GM19395 (cell line): ENCODE results near the gene SNAPC1.
A peak's percentile ranks its signal among the peaks of the same experiment; 100 is the strongest.
"Not testable (repeated sequence)": the region's sequence is repeated elsewhere in the genome, so short reads cannot be mapped to it uniquely, and the experiment has no call there.

ENCODE experiments used
- ATAC-seq: cut with Tn5 transposase; IDR thresholded peaks from one replicate; pipeline ENCODE4 v1.9.1; 2021; ENCODE audit warnings: mild to moderate bottlenecking, moderate library complexity; ENCODE audit not compliant: unreplicated experiment

The SNAPC1 gene

GRCh38 chr14:61749867-61750266 lies 12.4 kb upstream of the SNAPC1 start:
- ATAC-seq, result no peak

- peak; percentile 91 for ATAC-seq
These were observed 11.3 kb upstream of the SNAPC1 start for GRCh38 chr14:61750708-61751474.

- no peak for ATAC-seq
These were observed 10.7 kb upstream of the SNAPC1 start for GRCh38 chr14:61751475-61751989.

- ATAC-seq, result peak; percentile 67
These were observed 9.6 kb upstream of the SNAPC1 start for GRCh38 chr14:61752626-61753025.

- no peak for ATAC-seq
These were observed 8.6 kb upstream of the SNAPC1 start for GRCh38 chr14:61753631-61754030.

DNA sequence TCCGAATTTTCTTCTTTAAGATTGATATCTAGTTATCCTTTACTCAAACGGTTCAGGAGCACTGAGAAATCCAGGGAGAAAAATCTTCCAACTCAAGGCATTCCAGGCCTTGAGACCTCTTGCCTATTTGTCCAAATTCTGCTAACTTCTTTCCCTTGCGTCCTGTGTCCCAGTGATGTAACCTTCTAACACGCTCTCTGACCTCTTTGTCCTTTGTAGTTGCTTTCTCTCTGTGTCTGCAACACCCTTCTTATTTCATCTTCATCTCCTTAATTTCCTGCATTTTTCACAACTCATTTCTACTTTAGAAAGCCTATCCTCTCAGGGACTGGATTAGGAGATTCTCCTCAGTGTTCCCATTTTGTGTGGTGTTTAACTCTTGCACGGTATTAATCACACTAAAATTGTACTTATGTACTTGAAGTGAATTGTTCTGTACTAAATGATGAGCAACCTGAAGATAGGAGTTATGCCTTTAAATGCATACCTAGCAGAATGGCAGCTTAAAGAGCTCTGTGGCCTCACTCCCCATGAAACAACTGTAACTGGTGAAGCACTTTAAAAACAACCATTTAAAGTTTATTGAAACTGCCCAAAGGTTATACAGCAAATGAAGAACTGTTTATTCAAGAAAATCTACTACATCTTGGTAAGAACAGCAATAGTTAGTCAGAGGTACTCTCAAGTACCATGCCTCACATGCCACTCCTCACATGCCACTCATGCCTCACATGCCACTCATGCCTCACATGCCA lies 7.4 kb upstream of the SNAPC1 start:
- ATAC-seq, result no peak

DNA sequence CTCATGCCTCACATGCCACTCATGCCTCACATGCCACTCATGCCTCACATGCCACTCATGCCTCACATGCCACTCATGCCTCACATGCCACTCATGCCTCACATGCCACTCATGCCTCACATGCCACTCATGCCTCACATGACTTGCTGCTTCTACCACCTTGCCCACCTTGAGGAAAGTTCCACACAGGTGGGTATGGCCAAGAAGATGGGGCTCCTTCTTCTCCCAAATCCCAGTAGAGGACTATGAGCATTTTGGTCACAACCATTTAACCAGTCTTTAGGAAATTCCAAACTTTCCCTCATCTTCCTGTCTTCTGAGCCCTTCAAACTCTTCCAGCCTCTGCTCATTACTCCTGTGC lies 6.9 kb upstream of the SNAPC1 start:
- ATAC-seq, result not testable (repeated sequence)

DNA sequence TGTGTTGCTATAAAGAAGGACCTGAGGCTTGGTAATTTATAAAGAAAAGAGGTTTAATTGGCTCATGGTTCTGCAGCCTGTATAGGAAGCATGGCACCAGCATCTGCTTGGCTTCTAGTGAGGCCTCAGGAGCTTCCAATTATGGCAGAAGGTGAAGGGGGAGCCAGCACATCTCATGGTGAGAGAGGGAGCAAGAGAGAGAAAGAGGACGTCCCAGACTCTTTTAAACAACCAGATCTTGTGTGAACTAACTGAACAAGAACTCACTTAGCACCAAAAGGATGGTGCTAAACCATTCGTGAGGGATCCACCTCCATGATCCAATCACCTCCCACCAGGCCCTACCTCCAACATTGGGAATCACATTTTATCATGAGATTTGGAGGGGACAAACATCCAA lies 6.1 kb upstream of the SNAPC1 start:
- no peak for ATAC-seq

DNA sequence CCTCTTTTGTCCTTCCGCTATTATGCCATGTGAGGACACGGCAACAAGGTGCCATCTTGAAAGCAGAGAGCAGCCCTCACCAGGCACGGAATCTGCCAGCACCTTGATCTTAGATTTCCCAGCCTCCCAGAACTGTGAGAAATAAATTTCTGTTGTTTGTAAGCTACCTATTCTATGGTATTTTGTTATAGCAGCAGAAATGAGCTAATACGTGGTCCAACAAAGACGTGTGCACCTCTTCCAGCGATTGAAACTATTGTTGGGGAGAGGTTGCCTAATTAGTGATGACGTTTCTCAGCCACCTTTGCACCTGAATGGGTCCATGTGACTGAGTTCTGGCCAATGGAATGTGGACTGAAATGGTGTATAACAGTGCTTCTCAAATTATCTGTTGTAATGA lies 2.3 kb upstream of the SNAPC1 start:
- ATAC-seq, result no peak

DNA sequence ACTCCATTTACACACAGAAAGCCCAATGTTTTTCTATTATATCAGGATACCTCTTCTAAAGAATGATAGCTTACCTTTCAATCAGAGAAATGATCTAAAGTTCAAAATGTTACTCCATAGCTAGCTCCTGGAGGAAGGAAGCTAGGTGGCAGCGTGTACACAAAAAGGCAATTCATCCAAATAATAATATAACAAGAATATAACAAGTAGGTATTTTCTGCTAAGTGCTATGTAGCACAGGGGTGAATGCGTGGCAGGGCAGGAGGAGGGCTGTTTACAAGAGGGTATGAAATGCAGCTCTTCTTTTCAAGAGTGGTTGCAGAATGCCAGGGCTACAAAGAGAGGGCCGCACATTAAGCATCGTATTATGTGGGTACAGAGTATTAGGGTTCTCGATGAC lies 663 bp upstream of the SNAPC1 start:
- ATAC-seq, result peak; percentile 8

DNA sequence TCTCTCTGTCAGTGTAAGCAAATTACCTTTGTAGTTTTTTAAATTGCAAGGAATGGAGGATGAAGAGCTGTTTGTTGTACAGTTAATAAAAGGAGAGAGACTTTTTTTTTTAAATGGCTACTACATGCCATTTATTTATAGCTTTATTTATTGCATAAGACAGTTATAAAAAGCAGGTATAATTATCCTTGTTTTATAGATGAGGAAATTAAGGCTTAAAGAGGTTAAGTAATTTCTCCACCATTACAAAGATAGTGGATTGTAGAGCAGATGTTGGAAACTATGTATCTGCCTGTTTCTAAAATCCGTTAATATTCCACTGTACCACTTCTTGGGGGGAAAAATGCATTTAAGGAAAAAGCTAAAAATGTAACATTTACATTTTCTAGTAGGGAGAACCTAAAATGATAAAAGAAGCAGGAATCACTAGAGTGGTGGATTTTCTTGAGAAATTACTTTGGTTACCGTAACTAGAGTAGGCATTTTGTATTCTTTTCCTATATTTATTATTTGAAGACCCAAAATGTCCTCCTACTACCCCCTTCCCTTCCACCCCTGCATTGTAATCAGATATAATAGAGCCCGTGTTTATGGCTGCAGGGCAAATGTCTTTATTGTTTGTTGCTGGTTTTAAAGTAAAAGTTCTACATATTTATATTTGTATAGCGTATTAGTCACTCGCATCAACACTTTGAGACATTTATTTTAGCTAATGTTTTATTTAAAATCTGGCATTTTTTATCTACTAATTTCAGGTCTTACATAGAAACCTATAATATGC lies 2.3 kb downstream of the SNAPC1 start:
- ATAC-seq, result no peak

- ATAC-seq, result no peak
These were observed 3.2 kb downstream of the SNAPC1 start for GRCh38 chr14:61765225-61765943.

GRCh38 chr14:61766151-61766550 lies 3.9 kb downstream of the SNAPC1 start:
- no peak for ATAC-seq

DNA sequence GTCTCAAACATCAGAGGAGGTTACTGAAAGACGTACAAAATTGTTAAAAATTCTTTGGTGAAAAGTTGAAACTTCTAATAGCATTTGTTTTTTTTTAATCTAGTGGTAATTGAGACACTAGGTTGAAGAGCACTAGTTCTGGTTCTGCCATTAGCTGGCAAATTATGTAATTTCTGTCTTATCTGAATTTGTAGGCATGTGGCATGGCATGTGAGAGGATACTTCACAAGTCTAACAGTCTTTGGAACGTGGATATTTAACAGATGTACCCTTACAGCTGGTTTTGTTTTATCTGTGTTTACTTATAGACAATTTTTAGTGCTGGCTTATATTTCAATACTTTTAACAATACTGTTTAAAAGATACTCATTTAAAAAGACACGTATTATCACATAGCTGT lies 6.0 kb downstream of the SNAPC1 start:
- no peak for ATAC-seq

DNA sequence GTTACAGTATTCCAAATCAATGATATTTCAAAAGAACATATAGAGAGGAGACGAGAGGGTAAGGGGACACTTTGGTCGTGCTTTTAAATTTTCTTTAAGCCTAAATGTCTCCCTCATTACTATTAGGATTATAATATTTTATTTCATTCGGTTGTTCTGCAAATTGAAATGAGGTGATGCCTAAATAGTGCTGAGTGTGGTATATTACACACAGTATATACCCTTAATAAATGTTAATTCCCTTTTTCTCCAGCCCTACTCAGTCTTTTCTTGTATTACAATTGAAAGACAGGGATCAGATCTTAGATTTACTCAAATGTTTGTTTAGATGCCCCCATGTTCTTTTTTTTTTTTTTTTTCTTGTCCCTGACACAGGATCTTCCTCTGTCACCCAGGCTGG lies 7.7 kb downstream of the SNAPC1 start:
- no peak for ATAC-seq

- no peak for ATAC-seq
These were observed 12.6 kb downstream of the SNAPC1 start for GRCh38 chr14:61774861-61775260.

- no peak for ATAC-seq
These were observed 17.9 kb downstream of the SNAPC1 start for GRCh38 chr14:61780125-61780524.

DNA sequence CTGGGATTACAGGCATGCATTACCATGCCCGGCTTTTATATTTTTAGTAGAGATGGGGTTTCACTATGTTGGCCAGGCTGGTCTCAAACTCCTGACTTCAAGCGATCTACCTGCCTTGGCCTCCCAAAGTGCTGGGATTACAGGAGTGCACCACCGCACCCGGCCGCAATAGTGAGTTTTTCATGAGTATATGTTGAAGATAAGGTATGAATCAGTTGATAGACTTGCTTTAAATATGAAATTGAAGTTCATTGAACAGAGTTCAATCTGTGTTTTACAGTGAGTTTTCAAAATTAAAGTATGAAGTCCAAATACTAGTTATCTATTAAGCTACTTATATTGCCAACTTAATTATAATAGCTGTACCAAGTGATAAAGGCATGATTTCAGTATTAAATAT lies 35.1 kb downstream of the SNAPC1 start:
- no peak for ATAC-seq

DNA sequence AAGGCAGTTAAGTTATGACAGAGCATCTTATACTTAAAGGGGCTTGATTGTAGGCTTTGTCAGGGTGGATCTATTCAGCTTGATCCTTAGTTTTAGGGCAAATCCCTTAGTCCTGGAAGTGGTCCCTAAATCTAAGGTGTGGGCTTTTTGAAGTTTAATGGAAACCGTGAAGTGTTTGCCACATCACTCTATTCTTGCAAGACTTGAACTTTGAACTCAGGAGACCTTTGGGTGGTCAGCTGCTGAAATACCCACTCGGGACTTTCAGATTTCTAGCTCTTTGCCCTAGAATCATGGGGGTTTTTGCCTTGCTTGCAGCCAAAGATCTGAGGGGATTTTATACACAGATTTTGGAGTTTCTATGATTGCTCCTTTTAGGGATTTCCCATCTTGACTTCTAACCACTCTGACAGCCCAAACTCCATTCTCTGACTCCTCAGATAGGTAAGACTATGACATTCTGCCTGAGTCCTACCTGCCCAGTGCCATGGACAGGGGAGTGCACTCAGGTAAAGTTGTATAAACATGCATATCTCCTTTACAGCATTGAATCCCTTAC lies 39.9 kb downstream of the SNAPC1 start:
- ATAC-seq, result no peak

DNA sequence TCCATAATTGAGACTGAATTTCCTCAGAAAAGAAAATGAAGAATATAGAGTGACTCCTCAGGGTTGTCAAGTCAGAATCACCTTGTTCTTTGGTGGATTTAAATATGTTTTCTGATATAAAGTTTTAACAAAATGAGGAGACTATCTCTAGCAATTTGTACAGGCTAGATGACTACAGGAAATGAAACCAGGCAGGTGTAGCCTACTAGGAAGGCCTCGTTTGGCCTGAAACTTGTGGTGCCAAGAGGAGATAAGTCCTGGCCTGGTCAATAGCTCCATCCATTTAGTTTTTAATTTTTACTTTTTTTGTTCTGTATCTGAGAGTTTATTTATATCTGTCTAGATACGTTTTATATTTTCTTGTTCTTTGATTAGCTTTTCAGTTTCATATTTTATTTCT lies 41.5 kb downstream of the SNAPC1 start:
- ATAC-seq, result no peak

DNA sequence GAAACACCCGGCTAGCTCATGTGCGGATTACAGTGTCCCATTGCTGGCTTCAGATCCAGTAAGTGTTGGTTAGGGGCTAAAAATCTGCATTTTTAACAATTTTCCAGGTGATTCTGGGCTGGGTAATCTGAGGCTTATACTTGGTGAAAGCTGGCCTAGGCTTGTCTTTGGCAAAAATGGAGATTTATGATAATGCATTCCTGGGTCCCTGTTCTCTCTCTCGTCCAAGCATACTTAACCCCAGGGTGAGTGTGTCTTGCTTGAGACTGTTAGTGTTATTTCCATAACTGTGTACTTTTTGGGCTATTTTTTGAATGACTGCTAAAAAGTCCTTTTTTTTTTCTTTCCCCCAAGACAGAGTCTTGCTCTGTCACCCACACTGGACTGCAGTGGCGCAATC lies 43.2 kb downstream of the SNAPC1 start:
- no peak for ATAC-seq
